NCI-H1930 (cell line): ENCODE data around the gene ALKBH5.

ENCODE experiments used
- DNase-seq, 2 experiments: peaks; one replicate each; lab custom pipeline; 2025; lab: John Stamatoyannopoulos, UW

The ALKBH5 gene

GRCh38 chr17:18224053-18224386 is 40.4 kb downstream of the ALKBH5 start:
- DNase-seq = no peak

GRCh38 chr17:18224387-18225120 is 40.9 kb downstream of the ALKBH5 start:
- DNase-seq = no peak

- peak; percentile 90 to 95 for DNase-seq
These were observed 41.6 kb downstream of the ALKBH5 start, which contains the start of gene LLGL1 for GRCh38 chr17:18225121-18225641. LLGL1 (plus strand) TSS chr17:18225635; CDS start chr17:18225683, 48 bp downstream.

- no peak for DNase-seq
These were observed 42.1 kb downstream of the ALKBH5 start for GRCh38 chr17:18225642-18226283.

GRCh38 chr17:18226284-18226945 is 42.8 kb downstream of the ALKBH5 start:
- DNase-seq = no peak

- no peak for DNase-seq
These were observed 44.0 kb downstream of the ALKBH5 start for GRCh38 chr17:18227635-18228034.

GRCh38 chr17:18228176-18228682 is 44.6 kb downstream of the ALKBH5 start:
- no peak for DNase-seq

GRCh38 chr17:18229254-18229653 is 45.6 kb downstream of the ALKBH5 start:
- DNase-seq = no peak

GRCh38 chr17:18229771-18230170 is 46.1 kb downstream of the ALKBH5 start:
- DNase-seq = no peak

GRCh38 chr17:18230288-18231141 is 46.9 kb downstream of the ALKBH5 start:
- DNase-seq = no peak

GRCh38 chr17:18231164-18231563 is 47.5 kb downstream of the ALKBH5 start:
- no peak for DNase-seq

GRCh38 chr17:18233803-18234518 is 50.3 kb downstream of the ALKBH5 start:
- no peak for DNase-seq

GRCh38 chr17:18234853-18235380 is 51.3 kb downstream of the ALKBH5 start:
- no peak for DNase-seq

- DNase-seq = no peak
These were observed 52.2 kb downstream of the ALKBH5 start for GRCh38 chr17:18235743-18236256.

GRCh38 chr17:18236494-18236893 is 52.9 kb downstream of the ALKBH5 start:
- no peak for DNase-seq

GRCh38 chr17:18237461-18237860 is 53.8 kb downstream of the ALKBH5 start:
- no peak for DNase-seq

GRCh38 chr17:18238299-18238698 is 54.7 kb downstream of the ALKBH5 start:
- DNase-seq = no peak

- DNase-seq = no peak
These were observed 56.8 kb downstream of the ALKBH5 start for GRCh38 chr17:18240449-18240848.

GRCh38 chr17:18241229-18241871 is 57.7 kb downstream of the ALKBH5 start:
- no peak for DNase-seq
